ENCODE results near the gene PDE10A. TPM values are rescaled to one million over a fixed set of nuclear protein-coding genes. Genes with fewer than 3 reads are reported as not detected.
A peak's percentile ranks its signal among the peaks of the same experiment; 100 is the strongest.
"Not testable (repeated sequence)": the region's sequence is repeated elsewhere in the genome, so short reads cannot be mapped to it uniquely, and the experiment has no call there.

PDE10A gene
- total RNA-seq, 1 donor from 2014 or later: 17.3 TPM

- TF ChIP-seq EZH2phosphoT487 (IDR thresholded peaks at IDR 0.05): no peak
- TF ChIP-seq CTCF (IDR thresholded peaks at IDR 0.05): no peak
- no peak for TF ChIP-seq EZH2 (IDR thresholded peaks at IDR 0.05)
- DNase-seq (ENCODE audit: low spot score): peak; percentile 18
- H3K4me1 Mint-ChIP-seq: no peaks in the 10 kb centered on the region
- H3K27me3 ChIP-seq: no peaks in the 10 kb centered on the region
- H3K9me3 ChIP-seq (ENCODE audit: low read depth): no peaks in the 10 kb centered on the region
- no peaks in the 10 kb centered on the region for H3K9me3 Mint-ChIP-seq
- H3K36me3 ChIP-seq: no peaks in the 10 kb centered on the region
- no peak overlapping the region for H2AFZ ChIP-seq (replicated peaks)
- H3K27me3 Mint-ChIP-seq (ENCODE audit: insufficient read depth, low read depth): no peaks in the 10 kb centered on the region
- no peak overlapping the region for H3K27ac ChIP-seq
- no peaks in the 10 kb centered on the region for H4K20me1 ChIP-seq (ENCODE audit: low read depth)
- H3K9ac ChIP-seq: no peak overlapping the region
- no peak overlapping the region for H3K4me3 Mint-ChIP-seq
- H3F3A ChIP-seq (ENCODE audit: low read depth): no peaks in the 10 kb centered on the region
- no peak overlapping the region for H3K4me2 ChIP-seq
- H3K79me2 ChIP-seq (ENCODE audit: low read depth): no peaks in the 10 kb centered on the region
- peaks cover 11% of the 10 kb centered on the region for H3K4me1 ChIP-seq
- H3K36me3 Mint-ChIP-seq: no peaks in the 10 kb centered on the region
- H3K4me3 ChIP-seq: no peak overlapping the region
- no peak overlapping the region for H3K27ac Mint-ChIP-seq
Observed at GRCh38 chr6:165478581-165478980, 184.5 kb downstream of the PDE10A start.

GRCh38 chr6:165469483-165469882 is 193.6 kb downstream of the PDE10A start:
- no peak for DNase-seq (ENCODE audit: low spot score)
- Histone ChIP-seq H3K4me1 (peaks cover 5% of the 10 kb centered on the region), H3K36me3 (no peaks in the 10 kb centered on the region), H3K4me3 (no peak overlapping the region), H3K4me2 (no peak overlapping the region), H3K9ac (no peak overlapping the region), H3F3A (ENCODE audit: low read depth) (no peaks in the 10 kb centered on the region), H4K20me1 (ENCODE audit: low read depth) (no peaks in the 10 kb centered on the region), H3K79me2 (ENCODE audit: low read depth) (no peaks in the 10 kb centered on the region), H3K9me3 (ENCODE audit: low read depth) (no peaks in the 10 kb centered on the region), H3K27ac (no peak overlapping the region), H3K27me3 (no peaks in the 10 kb centered on the region), H2AFZ (replicated peaks) (no peak overlapping the region)
- peaks cover 6% of the 10 kb centered on the region for H3K9me3 Mint-ChIP-seq
- H3K27ac Mint-ChIP-seq: no peak overlapping the region
- no peak overlapping the region for H3K4me3 Mint-ChIP-seq
- H3K27me3 Mint-ChIP-seq (ENCODE audit: insufficient read depth, low read depth): no peaks in the 10 kb centered on the region
- TF ChIP-seq CTCF (IDR thresholded peaks at IDR 0.05): no peak
- TF ChIP-seq EZH2 (IDR thresholded peaks at IDR 0.05): no peak
- TF ChIP-seq EZH2phosphoT487 (IDR thresholded peaks at IDR 0.05): no peak
- H3K36me3 Mint-ChIP-seq: peaks cover 12% of the 10 kb centered on the region
- no peaks in the 10 kb centered on the region for H3K4me1 Mint-ChIP-seq

GRCh38 chr6:165468340-165469235 is 194.5 kb downstream of the PDE10A start:
- Mint-ChIP-seq H3K27ac (no peak overlapping the region), H3K27me3 (ENCODE audit: insufficient read depth, low read depth) (no peaks in the 10 kb centered on the region), H3K4me1 (no peaks in the 10 kb centered on the region), H3K4me3 (no peak overlapping the region), H3K9me3 (peaks cover 13% of the 10 kb centered on the region), H3K36me3 (peaks cover 17% of the 10 kb centered on the region)
- no peaks in the 10 kb centered on the region for H3F3A ChIP-seq (ENCODE audit: low read depth)
- H3K9ac ChIP-seq: no peak overlapping the region
- TF ChIP-seq CTCF (IDR thresholded peaks at IDR 0.05): no peak
- TF ChIP-seq EZH2phosphoT487 (IDR thresholded peaks at IDR 0.05): no peak
- TF ChIP-seq EZH2 (IDR thresholded peaks at IDR 0.05): no peak
- no peak overlapping the region for H3K4me3 ChIP-seq
- DNase-seq (ENCODE audit: low spot score): no peak
- H2AFZ ChIP-seq (replicated peaks): no peak overlapping the region
- H3K36me3 ChIP-seq: no peaks in the 10 kb centered on the region
- H3K4me2 ChIP-seq: no peak overlapping the region
- H3K9me3 ChIP-seq (ENCODE audit: low read depth): no peaks in the 10 kb centered on the region
- H3K4me1 ChIP-seq: no peaks in the 10 kb centered on the region
- H3K27me3 ChIP-seq: no peaks in the 10 kb centered on the region
- H4K20me1 ChIP-seq (ENCODE audit: low read depth): no peaks in the 10 kb centered on the region
- no peak overlapping the region for H3K27ac ChIP-seq
- H3K79me2 ChIP-seq (ENCODE audit: low read depth): no peaks in the 10 kb centered on the region

- not testable (repeated sequence) for H3K79me2 ChIP-seq (ENCODE audit: low read depth); H3K27me3 Mint-ChIP-seq (ENCODE audit: insufficient read depth, low read depth); H3F3A ChIP-seq (ENCODE audit: low read depth); H3K9me3 ChIP-seq (ENCODE audit: low read depth); H3K27ac Mint-ChIP-seq; H3K36me3 ChIP-seq; H3K4me3 Mint-ChIP-seq; H3K9ac ChIP-seq; H2AFZ ChIP-seq (replicated peaks); H3K4me3 ChIP-seq; H3K4me1 ChIP-seq; H4K20me1 ChIP-seq (ENCODE audit: low read depth); H3K27ac ChIP-seq; DNase-seq (ENCODE audit: low spot score); H3K4me2 ChIP-seq
- Mint-ChIP-seq H3K9me3 (peaks cover 28% of the 10 kb centered on the region), H3K4me1 (peaks cover 20% of the 10 kb centered on the region), H3K36me3 (peaks cover 23% of the 10 kb centered on the region)
- peaks cover 13% of the 10 kb centered on the region for H3K27me3 ChIP-seq
Observed at GRCh38 chr6:165463499-165463898, 199.5 kb downstream of the PDE10A start.

- not testable (repeated sequence) for DNase-seq (ENCODE audit: low spot score); H3K27ac Mint-ChIP-seq; H3K36me3 ChIP-seq; H3K4me3 Mint-ChIP-seq; H3K4me3 ChIP-seq; H3K27me3 Mint-ChIP-seq (ENCODE audit: insufficient read depth, low read depth); H3K27ac ChIP-seq; H3K4me2 ChIP-seq; H3K9ac ChIP-seq; H3K79me2 ChIP-seq (ENCODE audit: low read depth); H3K9me3 ChIP-seq (ENCODE audit: low read depth); H3K4me1 ChIP-seq; H3F3A ChIP-seq (ENCODE audit: low read depth); H2AFZ ChIP-seq (replicated peaks)
- peaks cover 13% of the 10 kb centered on the region for H4K20me1 ChIP-seq (ENCODE audit: low read depth)
- peaks cover 28% of the 10 kb centered on the region for H3K27me3 ChIP-seq
- Mint-ChIP-seq H3K4me1 (peaks cover 31% of the 10 kb centered on the region), H3K9me3 (peaks cover 24% of the 10 kb centered on the region), H3K36me3 (peaks cover 15% of the 10 kb centered on the region)
Observed at GRCh38 chr6:165459605-165460301, 203.3 kb downstream of the PDE10A start.

Measured in neural progenitor cell (in vitro differentiated cells).